CD4-positive, alpha-beta T cell treated with Interleukin-4 for 4 hours (primary cell): ENCODE results near the gene HAT1.
A peak's percentile ranks its signal among the peaks of the same experiment; 100 is the strongest.
"Not testable (repeated sequence)": the region's sequence is repeated elsewhere in the genome, so short reads cannot be mapped to it uniquely, and the experiment has no call there.

Source experiments
- DNase-seq: peaks from one replicate; pipeline ENCODE4 v3.0.0-alpha.2; 2020

The HAT1 gene, protein sequence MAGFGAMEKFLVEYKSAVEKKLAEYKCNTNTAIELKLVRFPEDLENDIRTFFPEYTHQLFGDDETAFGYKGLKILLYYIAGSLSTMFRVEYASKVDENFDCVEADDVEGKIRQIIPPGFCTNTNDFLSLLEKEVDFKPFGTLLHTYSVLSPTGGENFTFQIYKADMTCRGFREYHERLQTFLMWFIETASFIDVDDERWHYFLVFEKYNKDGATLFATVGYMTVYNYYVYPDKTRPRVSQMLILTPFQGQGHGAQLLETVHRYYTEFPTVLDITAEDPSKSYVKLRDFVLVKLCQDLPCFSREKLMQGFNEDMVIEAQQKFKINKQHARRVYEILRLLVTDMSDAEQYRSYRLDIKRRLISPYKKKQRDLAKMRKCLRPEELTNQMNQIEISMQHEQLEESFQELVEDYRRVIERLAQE

DNA sequence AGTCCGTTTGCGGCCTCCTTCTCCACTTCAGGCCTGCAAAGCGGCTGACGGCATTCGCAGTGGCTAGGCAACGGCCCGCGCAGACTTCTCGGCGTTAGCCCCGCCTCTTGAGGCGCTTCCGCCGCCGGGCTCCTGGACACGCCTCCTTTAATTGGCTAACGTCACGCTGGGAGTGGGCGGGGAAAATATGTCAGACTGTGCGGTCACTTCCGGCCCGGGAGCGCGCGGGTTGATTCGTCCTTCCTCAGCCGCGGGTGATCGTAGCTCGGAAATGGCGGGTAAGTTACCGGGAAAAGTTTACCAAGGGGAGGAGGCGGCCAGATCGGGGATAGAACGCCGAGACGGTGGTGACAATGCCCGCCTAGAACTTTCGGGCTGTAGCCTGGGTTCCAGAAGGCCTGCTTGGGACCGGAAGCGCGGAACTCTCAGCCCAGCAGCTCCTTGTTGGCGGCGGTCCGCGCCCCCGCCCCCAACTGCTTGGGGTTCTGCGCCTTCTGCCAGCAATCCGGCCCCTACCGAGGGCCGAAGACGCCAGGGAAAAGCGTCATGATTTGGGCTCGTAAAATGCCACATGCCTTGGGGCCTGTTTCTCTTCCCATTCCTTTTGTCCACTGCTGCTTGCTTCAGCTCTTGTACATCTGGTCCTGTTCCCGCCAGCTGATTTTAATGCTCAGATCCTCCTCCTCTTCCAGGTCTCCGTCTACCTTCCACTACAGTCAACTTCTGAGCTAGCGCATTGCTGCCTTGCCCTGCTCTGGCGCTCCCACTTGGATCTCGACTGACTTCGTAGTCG, at the start of gene HAT1:
HAT1 (plus strand) TSS at position 232 of the 793 bp plus-strand sequence; CDS start at position 272, 40 bp downstream.
- DNase-seq = peak; percentile 96

DNA sequence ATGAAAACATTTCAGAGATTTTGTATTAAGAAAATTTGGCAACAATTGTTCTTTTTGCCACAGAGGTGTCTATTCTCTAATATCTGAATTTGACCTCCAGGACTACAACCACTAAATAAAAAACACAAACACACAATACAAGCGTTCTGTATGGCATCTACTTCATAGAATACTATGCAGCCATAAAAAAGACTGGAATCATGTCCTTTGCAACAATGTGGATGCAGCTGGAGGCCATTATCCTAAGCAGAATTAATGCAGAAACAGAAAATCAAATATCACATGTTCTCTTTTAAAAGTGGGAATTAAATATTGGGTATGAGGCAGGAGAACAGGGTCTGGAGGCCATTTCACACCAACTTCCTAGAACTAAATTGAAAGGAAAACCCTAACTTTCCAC, 47.7 kb upstream of the HAT1 start:
- DNase-seq = no peak

DNA sequence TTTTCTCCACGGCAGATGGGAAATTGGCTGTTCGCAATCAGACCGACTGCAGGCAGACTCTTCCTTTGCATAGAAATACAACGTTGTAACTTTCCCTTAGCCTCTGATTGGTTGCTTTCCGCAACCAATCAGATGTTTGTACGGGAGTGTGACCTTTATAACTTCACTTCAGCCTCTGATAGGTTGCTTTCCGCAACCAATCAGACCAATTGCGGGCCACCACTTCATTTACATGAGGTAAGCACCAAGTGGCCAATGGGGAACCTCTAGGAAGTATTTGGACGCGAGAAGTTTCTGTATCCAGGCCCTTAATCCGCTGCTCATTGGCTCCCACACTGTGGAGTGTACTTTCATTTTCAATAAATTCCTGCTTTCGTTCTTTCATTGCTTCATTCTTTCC, 47.3 kb upstream of the HAT1 start:
- DNase-seq = no peak

DNA sequence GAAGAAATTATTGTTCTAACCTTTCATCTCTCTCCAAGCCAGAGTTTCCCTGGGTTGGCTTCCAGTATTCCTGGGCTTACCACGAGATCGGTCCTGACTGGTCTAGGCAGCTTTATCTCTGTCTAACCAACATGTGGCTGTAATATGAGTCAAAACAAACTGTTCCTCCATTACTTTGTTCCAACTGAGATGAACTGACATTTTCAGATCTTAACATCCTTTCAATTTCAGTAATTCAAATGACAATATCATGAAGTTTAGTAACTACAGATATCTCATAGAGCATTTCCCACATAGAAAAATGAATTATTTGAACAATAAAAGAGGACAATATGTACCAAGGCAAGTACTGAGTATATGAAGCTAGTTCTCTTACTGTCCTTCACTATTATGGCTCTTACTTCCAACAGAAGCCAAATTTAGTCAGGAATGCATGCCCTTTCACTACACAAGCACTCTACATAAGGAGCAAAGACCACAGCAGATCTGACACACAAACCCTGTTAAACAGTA, 43.7 kb upstream of the HAT1 start:
- no peak for DNase-seq

DNA sequence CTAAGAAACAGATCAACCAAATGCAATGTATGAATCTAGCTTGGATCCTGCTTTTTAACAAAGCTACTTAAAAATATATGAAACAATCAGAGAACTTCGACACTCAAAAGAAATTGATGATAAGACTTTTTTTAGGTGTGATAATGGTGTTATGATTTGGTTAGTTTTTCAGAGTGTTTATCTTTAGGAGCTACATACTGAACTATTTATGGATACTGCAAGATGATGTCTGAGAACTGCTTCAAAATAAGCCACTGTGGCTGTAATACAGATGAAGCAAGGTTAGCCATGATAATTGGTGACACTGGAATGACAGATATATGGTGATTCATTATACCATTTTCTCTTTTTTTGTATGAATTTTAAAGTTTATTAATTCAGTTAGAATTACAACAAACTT, 42.4 kb upstream of the HAT1 start:
- DNase-seq = no peak

DNA sequence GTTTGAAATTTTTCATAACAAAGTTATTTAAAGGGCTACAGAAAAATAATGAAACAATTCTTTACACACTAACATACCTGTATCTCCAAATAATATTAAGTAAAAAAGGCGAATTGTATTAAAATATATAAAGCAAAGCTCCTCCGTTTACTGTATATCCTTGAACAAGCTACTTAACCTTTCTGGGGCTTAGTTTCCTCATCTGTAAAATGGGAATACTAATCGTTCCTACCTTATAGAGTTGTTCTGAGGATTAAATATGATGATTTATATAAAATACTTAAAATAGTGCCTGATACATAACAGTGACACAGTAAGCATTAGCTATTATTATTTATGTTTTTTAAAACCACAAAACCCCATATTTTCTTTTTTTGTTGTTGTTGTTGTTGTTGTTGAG, 41.5 kb upstream of the HAT1 start:
- no peak for DNase-seq

DNA sequence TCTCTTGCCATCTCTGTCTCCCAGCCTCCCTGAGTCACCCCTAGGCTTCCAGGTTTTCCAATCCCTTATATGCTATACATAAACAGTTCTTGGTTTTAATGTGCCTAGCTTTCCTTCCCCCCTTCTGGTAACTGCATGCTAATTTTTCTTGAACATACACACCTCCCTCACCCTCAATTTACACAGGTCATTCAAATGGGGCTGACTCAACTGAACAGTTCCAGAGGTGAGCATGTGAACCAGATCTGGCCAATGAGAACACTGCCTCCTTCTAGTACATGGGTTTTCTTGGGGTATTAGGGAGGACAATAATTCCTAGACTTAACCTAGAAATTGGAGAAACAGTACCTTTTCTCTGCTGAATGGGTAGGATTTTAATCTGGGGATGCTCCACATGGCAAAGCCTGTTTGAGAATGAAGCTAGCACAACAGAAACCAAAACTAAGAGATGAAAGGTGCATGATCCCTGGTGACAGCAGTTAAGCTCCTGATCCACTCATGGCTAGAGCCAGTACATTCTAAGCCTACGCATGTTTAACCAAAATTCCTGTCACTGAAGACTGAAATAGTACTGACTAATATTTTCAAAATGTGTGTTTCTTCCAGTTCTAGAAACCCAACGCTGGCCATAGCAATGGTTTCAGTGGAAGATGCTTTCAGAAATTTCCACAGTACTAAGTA, 40.0 kb upstream of the HAT1 start:
- DNase-seq = no peak

DNA sequence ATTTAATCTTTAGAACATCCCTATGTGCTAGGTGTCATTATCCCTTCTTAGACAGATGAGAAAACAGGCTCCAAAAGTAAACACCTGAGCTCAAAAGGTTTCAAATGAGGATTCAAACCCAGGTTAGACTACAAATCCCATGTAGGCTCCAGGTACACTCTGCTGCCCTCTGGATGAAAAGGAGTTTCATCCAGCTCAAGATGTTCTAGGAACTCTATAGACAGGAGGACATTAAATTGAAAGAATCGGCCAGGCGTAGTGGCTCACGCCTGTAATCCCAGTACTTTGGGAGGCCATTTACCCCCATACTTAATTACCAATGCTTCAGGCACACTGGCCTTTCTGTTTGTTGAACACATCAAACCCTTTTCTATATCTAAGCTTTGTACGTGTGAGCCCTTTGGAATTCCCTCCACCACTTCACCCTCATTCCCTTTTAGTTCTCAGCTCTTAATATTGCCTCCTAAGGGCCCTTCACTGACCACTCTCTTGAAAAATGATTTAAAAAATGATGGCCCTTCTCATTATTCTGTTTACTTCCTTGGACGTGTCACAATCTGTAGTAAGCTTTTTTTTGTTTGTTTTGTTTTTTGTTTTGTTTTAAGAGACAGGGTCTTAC, 38.9 kb upstream of the HAT1 start:
- DNase-seq = no peak

DNA sequence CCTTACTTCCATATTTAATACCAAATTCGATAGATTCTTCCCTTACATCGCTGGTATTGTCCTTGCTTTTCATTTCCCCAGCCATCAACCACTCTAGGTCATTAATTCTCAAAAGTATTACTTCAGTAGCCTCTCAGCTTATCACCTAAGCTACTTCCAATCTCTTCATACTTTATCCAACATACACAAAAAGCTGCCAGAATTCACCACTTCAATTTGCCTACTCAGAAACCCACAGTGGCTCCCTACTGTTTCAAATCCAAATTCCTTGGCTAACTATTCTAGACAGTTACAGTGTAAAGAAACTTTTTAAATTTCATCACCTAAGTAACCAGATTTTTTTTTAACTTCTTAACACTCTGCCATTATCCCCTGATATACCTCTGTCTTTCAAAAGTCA, 32.9 kb upstream of the HAT1 start:
- no peak for DNase-seq

DNA sequence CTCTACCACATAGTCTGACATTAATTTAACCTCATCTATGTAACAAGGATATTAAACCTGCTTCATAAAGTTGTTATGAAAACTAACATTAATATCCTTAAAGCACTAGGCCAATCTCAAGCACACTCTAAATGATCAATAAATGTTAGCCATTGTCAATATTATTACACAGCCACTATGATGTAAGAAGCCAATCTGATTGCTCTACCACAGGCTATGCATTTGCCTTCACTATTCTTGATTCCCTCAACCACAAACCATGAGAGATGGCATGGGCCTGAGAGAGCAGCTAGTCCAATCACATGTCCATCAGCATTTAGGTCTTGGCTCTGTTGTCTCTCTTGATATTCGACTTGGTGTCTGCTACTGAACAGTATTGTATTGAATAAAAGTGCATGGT, 32.5 kb upstream of the HAT1 start:
- no peak for DNase-seq

DNA sequence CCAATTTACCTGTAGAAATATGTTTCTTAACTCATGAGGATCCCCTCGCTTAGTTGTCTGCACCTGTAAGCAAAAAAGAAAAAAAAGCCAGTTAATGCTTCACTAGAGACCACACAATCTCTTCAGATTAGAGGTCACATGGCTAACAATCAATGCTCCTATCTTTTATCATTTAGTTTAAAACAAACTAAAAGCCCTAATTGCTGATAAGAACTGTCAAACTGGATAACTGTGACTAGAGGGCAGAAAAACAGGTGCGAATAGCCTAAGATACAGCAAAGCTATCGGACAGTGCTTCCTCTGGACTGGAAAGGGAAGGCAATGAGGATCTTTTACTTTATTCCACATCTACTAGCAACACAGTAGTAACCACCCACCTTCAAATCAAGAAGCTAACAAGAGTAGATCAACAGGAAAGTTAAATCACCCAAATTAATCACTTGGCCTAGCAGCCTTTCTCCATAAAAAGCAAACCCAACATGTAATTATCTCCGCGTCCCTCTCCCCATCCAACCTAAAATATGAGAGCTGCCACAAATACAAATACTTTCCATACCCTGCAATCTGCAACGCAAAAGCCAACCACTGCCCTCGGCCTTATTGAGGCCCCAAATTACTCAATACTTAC, 29.0 kb upstream of the HAT1 start:
- DNase-seq = no peak

DNA sequence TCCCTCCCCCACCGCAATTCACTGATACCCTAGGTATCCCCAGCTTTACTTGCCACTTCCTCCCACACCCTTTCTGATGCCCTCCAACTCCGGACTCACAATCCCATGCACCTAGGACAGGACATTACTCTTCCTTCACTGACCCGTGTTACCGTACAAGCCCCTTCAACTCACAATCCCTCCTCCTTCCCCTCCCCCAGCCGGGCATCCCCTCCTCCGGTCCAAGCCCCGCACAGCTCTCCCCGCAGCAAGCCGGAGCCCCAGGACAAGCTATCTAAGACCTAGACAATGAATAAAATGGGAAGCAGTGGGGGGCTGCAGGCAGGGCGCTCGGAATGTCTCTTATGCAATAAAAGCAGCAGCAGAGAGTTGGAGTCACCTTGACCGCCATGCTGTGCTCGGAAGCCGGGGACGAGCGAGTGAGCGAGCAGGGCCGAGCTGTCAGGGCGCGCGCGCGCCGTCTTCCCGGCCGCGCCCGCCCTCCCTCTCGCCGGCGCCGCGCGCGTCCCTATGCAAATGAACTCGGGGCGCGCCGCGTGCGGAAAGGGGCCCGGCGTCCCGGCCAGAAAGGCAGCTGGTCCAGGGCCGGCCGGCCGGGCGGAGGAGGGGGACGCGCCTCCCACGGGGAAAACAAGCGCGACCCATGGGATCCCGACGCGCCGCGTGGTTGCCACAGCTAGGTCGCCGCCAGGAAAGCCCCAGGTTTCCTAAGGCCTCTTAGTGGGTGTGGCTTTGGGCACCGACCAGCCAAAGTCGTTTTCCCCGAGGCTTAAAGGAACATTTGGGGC, 28.2 kb upstream of the HAT1 start, which contains the start of gene SLC25A12:
SLC25A12 (minus strand) TSS at position 421 of the 788 bp plus-strand sequence; CDS start at position 391, 30 bp downstream.
- peak; percentile 67 for DNase-seq

DNA sequence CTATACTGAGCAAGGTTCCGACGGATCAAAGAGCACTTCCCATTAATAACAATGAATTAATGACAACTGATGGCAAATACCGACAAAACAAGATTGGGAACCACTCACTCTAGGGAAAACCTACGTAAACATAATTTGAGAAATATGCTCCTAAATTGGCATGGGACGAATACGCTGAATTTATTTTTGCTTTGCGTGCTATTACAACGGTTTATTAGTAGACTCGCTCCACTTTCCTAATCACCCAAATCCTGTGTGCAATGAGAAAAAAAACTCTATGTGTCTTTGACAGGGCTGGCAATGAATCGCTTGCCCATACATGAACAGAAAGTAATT, 27.7 kb upstream of the HAT1 start:
- DNase-seq = no peak

DNA sequence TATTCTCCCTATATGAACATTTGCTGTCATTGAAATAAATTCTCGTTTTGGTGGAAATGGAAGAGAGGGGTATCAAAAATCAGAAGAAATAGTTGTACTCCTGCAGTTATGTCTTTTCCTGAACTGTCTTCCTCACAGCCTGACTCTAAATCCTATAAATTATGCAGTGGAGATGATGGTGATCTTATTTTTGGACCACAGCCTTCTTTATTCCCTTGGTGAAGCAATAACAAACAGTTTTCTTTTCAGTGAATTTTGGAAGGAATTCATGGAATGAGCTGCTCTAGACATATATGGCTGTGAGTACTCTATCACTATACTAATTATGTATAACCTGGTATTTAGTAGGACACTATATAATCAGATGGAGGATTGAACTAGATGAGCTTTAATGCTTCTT, 26.5 kb upstream of the HAT1 start:
- no peak for DNase-seq

DNA sequence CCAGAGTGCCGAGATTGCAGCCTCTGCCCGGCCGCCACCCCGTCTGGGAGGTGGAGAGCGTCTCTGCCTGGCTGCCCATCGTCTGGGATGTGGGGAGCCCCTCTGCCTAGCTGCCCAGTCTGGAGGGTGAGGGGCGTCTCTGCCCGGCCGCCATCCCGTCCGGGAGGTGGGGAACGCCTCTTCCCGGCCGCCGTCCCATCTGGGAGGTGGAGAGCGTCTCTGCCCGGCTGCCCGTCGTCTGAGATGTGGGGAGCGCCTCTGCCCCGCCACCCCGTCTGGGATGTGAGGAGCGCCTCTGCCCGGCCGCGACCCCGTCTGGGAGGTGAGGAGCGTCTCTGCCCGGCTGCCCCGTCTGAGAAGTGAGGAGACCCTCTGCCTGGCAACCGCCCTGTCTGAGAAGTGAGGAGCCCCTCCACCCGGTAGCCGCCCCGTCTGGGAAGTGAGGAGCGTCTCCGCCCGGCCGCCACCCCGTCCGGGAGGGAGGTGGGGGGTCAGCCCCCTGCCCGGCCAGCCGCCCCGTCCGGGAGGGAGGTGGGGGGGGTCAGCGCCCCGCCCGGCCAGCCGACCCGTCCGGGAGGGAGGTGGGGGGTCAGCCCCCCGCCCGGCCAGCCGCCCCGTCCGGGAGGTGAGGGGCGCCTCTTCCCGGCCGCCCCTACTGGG, 22.5 kb upstream of the HAT1 start:
- not testable (repeated sequence) for DNase-seq

DNA sequence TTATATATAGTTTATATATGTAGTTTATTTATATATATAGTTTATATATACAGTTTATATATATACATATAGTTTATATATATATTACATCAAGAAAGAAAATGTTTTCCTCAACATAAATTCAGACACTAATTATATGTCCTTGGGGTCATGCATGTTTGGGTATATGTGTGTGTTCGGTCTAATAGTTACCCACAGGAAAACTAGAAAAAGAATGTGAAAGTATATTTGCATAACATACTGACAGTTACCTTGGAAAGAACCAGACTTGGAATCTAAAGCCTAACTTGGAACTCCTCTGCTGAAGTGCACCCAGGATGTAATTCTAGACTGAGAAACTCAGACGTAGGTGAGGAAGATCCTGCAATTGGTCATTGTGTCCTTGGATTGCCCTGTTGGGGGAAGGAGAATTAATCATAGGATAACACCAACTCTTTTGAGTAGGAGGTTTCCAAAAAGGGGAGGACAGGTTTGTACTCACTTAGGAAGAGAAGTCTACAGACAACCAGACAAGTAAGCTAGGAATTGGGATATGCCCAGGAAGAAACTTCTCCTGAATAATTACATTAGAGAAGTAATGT, 19.3 kb upstream of the HAT1 start:
- no peak for DNase-seq

DNA sequence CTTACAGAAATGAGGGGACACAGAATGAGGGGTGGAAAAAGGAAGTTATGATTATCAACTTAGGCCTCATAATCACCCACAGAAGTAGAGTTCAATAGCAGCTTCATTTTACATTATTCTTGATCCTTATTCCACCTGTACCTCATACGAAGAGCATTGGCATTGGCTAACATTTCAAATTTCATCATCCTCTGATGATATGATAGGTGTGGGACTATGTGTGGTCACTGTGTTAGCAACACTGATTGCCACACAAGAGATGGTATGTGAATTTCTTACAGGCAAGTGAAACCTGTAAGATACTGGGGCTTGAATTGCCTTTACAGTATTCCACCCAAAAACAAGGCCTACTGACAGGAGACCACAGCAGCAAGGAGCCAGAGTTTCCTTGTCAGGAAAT, 14.0 kb upstream of the HAT1 start:
- DNase-seq = no peak

DNA sequence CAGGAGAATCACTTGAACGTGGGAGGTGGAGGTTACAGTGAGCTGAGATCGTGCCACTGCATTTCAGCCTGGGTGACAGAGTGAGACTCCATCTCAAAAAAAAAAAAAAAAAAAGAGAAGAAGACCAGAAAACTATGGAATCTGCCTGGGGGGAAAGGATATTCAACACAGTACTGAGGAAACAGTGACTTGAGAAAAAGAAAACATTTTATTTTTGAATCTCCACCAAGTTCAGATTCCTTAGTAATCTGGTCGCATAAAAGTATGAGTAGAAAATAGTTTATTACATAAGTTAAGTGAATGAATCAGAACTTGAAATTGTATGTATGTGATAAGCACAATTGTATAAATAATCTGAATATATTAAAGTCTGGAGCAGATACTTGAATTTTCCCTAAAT, 13.0 kb upstream of the HAT1 start:
- DNase-seq = no peak

DNA sequence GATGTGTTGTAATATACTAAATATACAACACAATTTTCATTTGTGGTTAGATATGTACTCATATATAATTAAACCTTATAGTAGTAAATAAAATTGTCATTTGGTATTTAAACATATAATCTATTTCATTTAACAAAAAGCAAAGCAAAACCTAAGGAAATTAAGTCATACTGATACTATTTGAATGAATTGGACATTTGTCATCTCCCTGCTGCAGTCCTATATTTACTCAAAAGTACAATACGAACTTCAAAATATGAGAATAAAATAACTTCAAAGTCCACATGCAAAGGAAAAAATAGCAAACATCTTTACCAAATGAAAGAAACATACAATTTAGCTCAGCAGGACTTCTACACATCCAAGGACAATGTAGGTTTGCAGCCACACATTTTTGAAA, 11.8 kb upstream of the HAT1 start:
- DNase-seq = no peak

DNA sequence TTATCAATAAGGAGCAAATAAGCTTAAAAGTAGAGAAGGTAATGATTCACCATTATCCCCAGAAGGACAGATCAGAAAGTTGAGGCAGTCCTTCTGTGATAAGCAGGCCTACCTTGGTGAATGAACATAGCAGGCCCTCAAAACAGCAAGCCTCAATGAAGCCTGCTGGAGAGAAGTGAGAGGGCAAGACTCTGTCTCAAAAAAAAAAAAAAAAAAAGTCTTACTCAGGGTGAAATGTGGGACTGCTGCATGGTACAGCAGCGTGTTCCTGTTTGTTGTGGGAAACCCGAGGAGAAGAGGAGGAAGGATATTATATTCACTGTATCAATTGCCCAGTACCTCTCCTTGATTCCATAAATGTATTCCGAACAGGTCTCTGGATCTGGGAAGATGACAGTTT, 8.7 kb upstream of the HAT1 start:
- no peak for DNase-seq

DNA sequence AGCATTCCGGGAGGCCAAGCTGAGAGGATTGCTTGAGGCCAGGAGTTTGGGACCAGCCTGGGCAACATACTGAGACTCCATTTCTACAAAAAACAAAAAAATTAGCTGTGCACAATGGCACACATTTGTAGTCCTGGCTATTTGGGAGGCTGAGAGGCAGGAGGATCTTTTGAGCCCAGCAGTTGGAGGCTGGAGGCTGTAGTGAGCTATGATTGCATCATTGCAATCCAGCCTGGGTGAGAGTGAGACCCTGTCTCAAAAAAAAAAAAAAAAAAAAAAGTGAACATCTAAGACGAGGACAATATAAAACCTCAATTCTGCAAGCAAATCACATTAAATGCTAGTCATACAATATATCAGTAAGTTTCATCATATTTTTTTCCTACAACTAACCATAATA, 2.8 kb upstream of the HAT1 start:
- DNase-seq = no peak
